Activated CD4-positive, alpha-beta T cell treated with anti-CD3 and anti-CD28 coated beads for 36 hours (primary cell): Measurements from ENCODE around the gene IL17A. TPM values are rescaled to one million over a fixed set of nuclear protein-coding genes. Genes with fewer than 3 reads are reported as not detected.

ENCODE experiments used
- ATAC-seq: fragments of 200-7000 bp; cut with Tn5 transposase; one replicate; pipeline ENCODE4 v1.10.0; 2021; ENCODE audit warnings: mild to moderate bottlenecking, moderate library complexity
- CTCF ChIA-PET: fragments of 350-600 bp; sonication (Branson Sonifier 250); formaldehyde crosslinking; loops from one replicate; lab custom pipeline; 2021; ENCODE audit warnings: antibody characterized with exemption; lab: Charles Lee
- POLR2A ChIA-PET: fragments of 350-600 bp; sonication (Branson Sonifier 250); formaldehyde crosslinking; loops from one replicate; lab custom pipeline; 2021; ENCODE audit warnings: antibody characterized with exemption, inconsistent platforms; lab: Charles Lee
- DNase-seq: peaks from one replicate; pipeline ENCODE4 v3.0.0-alpha.2; 2020
- H3K27ac Mint-ChIP-seq: one replicate; pipeline ENCODE4 v1.8.0; 2021; ENCODE audit warnings: mixed read lengths
- H3K27me3 Mint-ChIP-seq: one replicate; pipeline ENCODE4 v1.8.0; 2021; ENCODE audit warnings: mixed read lengths
- H3K36me3 Mint-ChIP-seq: one replicate; pipeline ENCODE4 v1.8.0; 2021; ENCODE audit warnings: low read depth, mixed read lengths
- H3K4me1 Mint-ChIP-seq: one replicate; pipeline ENCODE4 v1.8.0; 2021; ENCODE audit warnings: mixed read lengths
- H3K4me3 Mint-ChIP-seq: one replicate; pipeline ENCODE4 v1.8.0; 2021; ENCODE audit warnings: mild to moderate bottlenecking, moderate library complexity, mixed read lengths
- H3K9me3 Mint-ChIP-seq: one replicate; pipeline ENCODE4 v1.8.0; 2021; ENCODE audit warnings: low read depth, mixed read lengths
- intact Hi-C, 2 experiments: fragments of 100-400 bp; cut with DNase I in 1 of 2; cut with micrococcal nuclease in 1 of 2; formaldehyde crosslinking; loops; one replicate each; pipeline versions ENCODE4 v1.14.2 to v1.15.1; 2022 to 2024; cut with DNase I, micrococcal nuclease
- total RNA-seq, 2 experiments: library from RNA; stranded (reverse); gene quantifications; one replicate each; pipeline ENCODE4 v1.2.3, GENCODE V29; 2021

IL17A gene
- 10 to 100 TPM in 1 of 2 experiments, 1 to 10 TPM in 1; 9.1 to 11.9 TPM for total RNA-seq

DNA sequence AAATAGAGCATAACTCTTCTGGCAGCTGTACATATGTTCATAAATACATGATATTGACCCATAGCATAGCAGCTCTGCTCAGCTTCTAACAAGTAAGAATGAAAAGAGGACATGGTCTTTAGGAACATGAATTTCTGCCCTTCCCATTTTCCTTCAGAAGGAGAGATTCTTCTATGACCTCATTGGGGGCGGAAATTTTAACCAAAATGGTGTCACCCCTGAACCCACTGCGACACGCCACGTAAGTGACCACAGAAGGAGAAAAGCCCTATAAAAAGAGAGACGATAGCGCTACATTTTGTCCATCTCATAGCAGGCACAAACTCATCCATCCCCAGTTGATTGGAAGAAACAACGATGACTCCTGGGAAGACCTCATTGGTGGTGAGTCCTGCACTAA is at the start of gene IL17A:
Gene IL17A, plus strand, starts transcription at position 301 of the 400 bp plus-strand sequence. Its CDS starts 57 bp downstream, at position 358.
- ATAC-seq, result no peak
- POLR2A ChIA-PET, result no interaction called here
- Mint-ChIP-seq H3K9me3 (no peaks in the 10 kb centered on the region), H3K36me3 (no peaks in the 10 kb centered on the region), H3K4me3 (no peak within 1 kb of the TSS), H3K27me3 (peaks cover 41% of the 10 kb centered on the region), H3K4me1 (peaks cover 14% of the 10 kb centered on the region), H3K27ac (no peak within 1 kb of the TSS)
- no peak for DNase-seq
- intact Hi-C loops, result no loop called here
- CTCF ChIA-PET, result interaction anchor here (1.2 to 3.0 kb wide), 2 partner anchors 14 to 85 kb away, joined by 3 to 8 read pairs; no protein-coding TSS in a partner anchor

DNA sequence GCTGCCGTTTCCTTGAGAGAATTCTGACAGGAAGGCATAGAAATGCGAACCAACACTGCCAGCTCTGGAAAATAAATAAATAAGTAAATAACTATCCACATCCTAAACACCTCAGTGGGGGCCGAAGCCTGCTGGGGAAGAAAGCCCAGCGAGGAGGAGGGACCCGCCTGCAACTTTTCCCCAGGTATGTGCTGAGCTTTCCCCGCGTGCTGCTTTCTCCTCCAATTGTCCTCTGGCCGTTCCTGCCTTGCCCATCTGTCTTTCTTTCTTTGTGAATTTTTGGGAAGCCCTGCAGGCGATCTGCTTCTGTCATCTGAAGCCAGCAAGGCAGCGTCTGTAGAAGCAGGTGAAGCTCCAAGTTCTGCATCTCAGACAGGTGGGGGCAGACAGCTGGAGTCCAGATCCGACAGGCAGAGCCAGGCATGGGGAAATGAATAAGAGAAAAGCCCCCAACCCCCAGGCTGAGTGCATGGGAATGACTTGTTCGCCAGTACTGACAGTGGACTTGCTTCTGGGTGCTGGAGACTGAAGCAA is 49.2 kb upstream of the IL17A start:
- H3K36me3 Mint-ChIP-seq, result no peaks in the 10 kb centered on the region
- H3K27ac Mint-ChIP-seq, result no peak overlapping the region
- intact Hi-C loops, result no loop called here
- H3K4me1 Mint-ChIP-seq, result peaks cover 5% of the 10 kb centered on the region
- ChIA-PET POLR2A (no interaction called here), CTCF (interaction anchor here (0.6 to 1.3 kb wide), 3 partner anchors 26 to 121 kb away, joined by 3 to 4 read pairs (median 4); no protein-coding TSS in a partner anchor)
- no peak for DNase-seq
- H3K9me3 Mint-ChIP-seq, result no peaks in the 10 kb centered on the region
- H3K4me3 Mint-ChIP-seq, result no peak overlapping the region
- ATAC-seq, result no peak
- peaks cover 14% of the 10 kb centered on the region for H3K27me3 Mint-ChIP-seq

DNA sequence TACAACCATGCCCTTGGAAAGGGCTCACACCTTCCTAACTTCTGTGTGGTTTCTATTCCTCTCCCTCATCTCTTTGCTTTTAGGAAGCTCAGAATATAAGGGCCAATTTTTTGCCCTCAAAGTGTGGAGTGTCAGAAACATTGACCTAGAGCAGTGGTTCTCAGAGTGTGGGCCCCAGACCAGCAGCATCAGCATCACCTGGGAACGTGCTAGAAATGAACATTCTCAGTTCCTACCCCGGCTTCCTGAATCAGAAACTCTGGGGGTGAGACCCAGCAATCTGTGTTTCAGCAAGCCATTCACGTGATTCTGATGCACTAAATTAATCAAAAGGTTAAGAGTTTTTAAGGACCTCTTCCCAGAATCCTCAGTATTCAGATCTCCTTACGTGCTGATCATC is 47.9 kb upstream of the IL17A start:
- CTCF ChIA-PET, result no interaction called here
- intact Hi-C loops, result no loop called here

DNA sequence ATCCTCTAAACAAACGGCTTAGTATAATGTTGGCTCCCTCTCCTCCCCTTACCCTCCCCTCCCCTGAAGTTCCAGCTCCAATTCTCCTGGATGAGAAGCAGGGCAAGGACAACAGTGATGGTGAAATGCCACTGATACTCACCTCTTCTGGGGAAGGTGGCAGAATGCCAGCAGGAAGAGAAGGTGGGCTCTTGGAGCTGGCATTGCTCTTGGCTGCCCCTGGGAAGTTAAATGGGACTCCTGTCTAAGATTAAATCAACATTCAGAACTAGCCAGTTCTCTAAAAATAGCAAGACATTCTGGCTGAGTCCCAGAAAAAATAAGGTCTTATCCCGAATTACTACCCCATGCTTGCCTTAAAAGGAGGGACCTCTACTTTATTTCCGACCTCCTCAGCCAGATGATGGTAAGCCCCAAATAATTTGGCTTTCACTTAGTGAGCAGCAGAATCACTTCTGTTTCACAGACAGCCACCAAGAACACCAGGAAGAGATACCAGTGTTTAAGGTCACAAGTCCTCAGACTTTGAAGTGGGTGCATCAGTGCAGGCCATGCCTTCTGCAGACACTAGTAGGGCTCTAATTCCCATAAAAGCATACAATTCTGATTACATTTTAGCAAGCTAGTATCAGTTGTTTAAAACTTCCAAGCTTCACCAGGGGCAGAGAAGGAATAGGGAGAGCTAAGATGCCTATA is 46.0 kb upstream of the IL17A start:
- Mint-ChIP-seq H3K4me1 (peaks cover 8% of the 10 kb centered on the region), H3K27ac (no peak overlapping the region), H3K4me3 (no peak overlapping the region), H3K27me3 (peaks cover 26% of the 10 kb centered on the region), H3K9me3 (no peaks in the 10 kb centered on the region), H3K36me3 (no peaks in the 10 kb centered on the region)
- intact Hi-C loops, result no loop called here
- ChIA-PET CTCF (interaction anchor here (0.6 kb wide), 1 partner anchor 20 kb away, joined by 3 read pairs; no protein-coding TSS in a partner anchor), POLR2A (no interaction called here)
- DNase-seq (no peak), ATAC-seq (no peak)

More for the DNA sequence above, 47.9 kb upstream of the IL17A start:
- Mint-ChIP-seq H3K36me3 (no peaks in the 10 kb centered on the region), H3K4me3 (no peak overlapping the region), H3K27me3 (peaks cover 19% of the 10 kb centered on the region), H3K27ac (no peak overlapping the region), H3K9me3 (no peaks in the 10 kb centered on the region), H3K4me1 (peaks cover 5% of the 10 kb centered on the region)
- POLR2A ChIA-PET, result interaction anchor here (0.6 kb wide), 1 partner anchor 857 kb away, joined by 3 read pairs; the partner anchor contains the start of gene GSTA4
- no peak for DNase-seq
- no peak for ATAC-seq

DNA sequence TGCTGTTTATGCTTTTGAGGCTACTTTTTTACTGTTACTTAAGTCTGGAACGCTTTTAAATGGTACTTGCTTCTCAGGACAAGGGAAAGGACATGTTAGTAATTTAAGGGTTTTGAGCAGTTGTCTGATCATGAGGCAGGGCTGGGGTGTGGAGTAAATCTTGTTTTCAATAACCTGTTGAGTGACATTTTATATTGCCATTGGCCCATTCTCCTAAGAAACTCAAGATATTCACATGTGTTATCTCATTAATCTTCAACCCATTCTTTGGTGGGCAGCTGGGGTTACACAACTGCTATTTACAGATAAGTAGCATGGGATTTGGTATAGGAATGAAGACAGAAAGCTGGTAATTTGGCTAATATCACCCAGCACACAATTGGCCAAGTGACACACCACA is 44.6 kb upstream of the IL17A start:
- DNase-seq (no peak), ATAC-seq (no peak)
- no peak overlapping the region for H3K4me3 Mint-ChIP-seq
- no peaks in the 10 kb centered on the region for H3K9me3 Mint-ChIP-seq
- intact Hi-C loops, result no loop called here
- H3K27me3 Mint-ChIP-seq, result peaks cover 36% of the 10 kb centered on the region
- ChIA-PET POLR2A (no interaction called here), CTCF (no interaction called here)
- H3K4me1 Mint-ChIP-seq, result peaks cover 11% of the 10 kb centered on the region
- no peak overlapping the region for H3K27ac Mint-ChIP-seq
- H3K36me3 Mint-ChIP-seq, result no peaks in the 10 kb centered on the region

DNA sequence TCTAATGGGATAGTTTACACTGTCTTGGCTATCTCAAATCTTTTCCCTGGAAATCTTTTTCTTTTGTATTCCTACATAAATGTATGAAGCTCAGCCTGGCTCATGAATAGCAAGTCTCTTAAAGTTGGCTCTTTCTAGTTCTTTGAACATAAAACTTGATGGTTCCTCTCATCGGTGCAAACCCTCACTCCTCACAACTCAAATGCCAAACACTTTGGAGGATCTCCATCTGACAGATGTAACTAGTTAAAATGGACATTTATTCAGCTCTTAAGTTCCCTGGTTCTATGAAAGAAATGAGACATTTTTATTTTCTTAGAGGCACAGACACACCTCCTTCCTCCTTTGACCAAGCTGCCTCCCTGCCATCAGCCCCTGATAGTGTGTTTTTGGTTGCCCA is 43.6 kb upstream of the IL17A start:
- no peak overlapping the region for H3K27ac Mint-ChIP-seq
- peaks cover 11% of the 10 kb centered on the region for H3K4me1 Mint-ChIP-seq
- DNase-seq (no peak), ATAC-seq (no peak)
- no peaks in the 10 kb centered on the region for H3K9me3 Mint-ChIP-seq
- intact Hi-C loops, result no loop called here
- CTCF ChIA-PET, result interaction anchor here (0.6 kb wide), 1 partner anchor 20 kb away, joined by 3 read pairs; no protein-coding TSS in a partner anchor
- no peak overlapping the region for H3K4me3 Mint-ChIP-seq
- no peaks in the 10 kb centered on the region for H3K36me3 Mint-ChIP-seq
- POLR2A ChIA-PET, result no interaction called here
- H3K27me3 Mint-ChIP-seq, result peaks cover 36% of the 10 kb centered on the region

DNA sequence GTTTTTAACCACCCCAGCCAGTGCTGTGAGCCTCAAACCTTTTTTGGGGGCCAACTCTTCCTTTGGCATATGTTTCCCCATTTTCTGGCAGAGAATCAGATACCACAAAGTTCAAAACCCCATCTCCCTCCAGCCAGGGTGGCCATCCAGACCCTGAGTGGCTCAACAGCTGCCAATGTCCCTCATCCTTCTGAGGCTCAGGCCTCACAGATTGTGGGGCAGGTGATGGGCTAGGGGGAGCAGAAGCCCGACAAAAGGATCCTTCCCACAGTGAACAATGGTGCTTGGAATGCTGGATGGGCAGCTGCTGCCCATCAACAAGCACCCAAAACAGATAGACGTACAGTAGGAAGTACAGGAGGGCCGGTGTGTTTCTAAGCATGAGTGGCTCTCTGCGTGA is 42.6 kb upstream of the IL17A start:
- ChIA-PET POLR2A (no interaction called here), CTCF (interaction anchor here (0.6 kb wide), 1 partner anchor 21 kb away, joined by 3 read pairs; no protein-coding TSS in a partner anchor)
- Mint-ChIP-seq H3K27me3 (peaks cover 36% of the 10 kb centered on the region), H3K27ac (no peak overlapping the region), H3K36me3 (no peaks in the 10 kb centered on the region), H3K4me3 (no peak overlapping the region), H3K9me3 (no peaks in the 10 kb centered on the region), H3K4me1 (peaks cover 11% of the 10 kb centered on the region)
- DNase-seq (no peak), ATAC-seq (no peak)
- intact Hi-C loops, result no loop called here

DNA sequence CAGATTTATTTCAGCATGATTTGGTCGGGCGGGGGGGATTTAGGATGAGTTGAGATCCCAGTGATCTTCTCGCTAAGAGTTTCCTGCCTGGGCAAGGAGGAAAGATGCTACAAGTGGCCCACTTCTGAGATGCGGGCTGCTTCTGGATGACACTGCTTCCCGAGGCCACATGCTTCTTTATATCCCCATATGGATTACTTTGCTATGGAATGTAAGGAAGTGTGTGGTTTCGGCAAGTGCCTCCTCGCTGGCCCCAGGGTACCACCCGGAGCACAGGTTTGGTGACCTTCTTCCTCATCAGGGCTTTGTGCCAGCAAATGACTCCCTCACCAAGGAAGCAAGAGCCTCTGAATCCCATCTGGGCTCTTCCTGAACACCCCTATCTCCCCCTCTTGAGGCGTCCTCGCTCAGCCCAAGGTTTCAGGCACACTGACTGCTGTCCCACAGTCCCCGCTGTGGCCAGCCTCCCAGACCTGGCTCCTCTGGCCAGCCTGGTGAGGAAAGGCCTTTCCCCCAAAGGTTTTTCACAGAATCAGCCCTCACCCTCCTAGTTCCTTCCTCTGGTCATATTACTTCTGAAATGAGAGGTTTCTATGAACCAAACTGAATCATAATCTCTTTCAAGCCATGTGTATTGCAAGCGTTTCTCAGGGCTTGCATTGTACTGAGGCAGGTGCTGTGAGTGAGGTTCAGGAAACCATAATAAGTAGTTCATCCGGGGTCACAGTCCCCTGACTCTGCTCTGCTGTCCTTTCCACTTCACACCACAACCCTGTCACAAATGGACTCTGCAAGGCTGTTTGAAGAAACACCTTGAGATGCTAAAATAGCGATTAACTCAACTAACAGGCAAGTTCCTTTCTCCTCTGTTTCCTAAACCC is 41.7 kb upstream of the IL17A start:
- Mint-ChIP-seq H3K27me3 (peaks cover 36% of the 10 kb centered on the region), H3K4me1 (peaks cover 11% of the 10 kb centered on the region), H3K9me3 (no peaks in the 10 kb centered on the region), H3K27ac (peak overlapping the region; percentile 17), H3K4me3 (no peak overlapping the region), H3K36me3 (no peaks in the 10 kb centered on the region)
- ATAC-seq, result peak; percentile 82
- POLR2A ChIA-PET, result no interaction called here
- intact Hi-C loops, result no loop called here
- CTCF ChIA-PET, result interaction anchor here (0.7 kb wide), 1 partner anchor 81 kb away, joined by 3 read pairs; no protein-coding TSS in a partner anchor
- no peak for DNase-seq

DNA sequence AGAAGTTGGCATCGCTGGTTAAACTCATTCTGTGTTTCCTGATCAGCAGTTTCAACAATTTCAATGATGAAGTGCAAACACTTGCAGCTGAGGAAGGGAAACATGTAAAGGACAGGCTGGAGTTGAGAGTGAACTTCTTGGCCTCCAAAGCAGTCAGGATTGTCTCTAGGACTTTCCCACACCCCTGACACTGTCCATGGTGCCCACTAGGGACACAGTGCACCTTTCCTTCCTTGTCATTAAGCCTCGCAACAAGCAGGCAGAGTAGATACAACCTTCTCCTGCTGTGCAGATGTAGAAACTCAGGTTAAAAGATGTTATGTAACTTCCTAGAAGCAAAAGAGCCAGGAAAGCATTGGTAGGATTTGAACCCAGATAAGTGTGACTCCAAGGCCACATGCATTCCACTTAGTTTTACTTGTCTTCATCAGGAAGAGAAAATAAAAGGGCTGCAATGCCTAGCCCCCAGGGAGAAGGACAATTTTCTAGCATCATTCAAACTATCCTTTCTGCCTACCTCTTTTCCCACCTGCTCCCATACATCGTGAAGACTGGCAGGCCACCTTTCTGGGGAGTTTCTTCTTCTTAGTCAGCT is 39.2 kb upstream of the IL17A start:
- Mint-ChIP-seq H3K27me3 (peaks cover 35% of the 10 kb centered on the region), H3K4me3 (no peak overlapping the region), H3K27ac (no peak overlapping the region), H3K9me3 (no peaks in the 10 kb centered on the region), H3K36me3 (no peaks in the 10 kb centered on the region), H3K4me1 (peaks cover 11% of the 10 kb centered on the region)
- DNase-seq (no peak), ATAC-seq (no peak)
- intact Hi-C loops, result no loop called here
- POLR2A ChIA-PET, result no interaction called here
- CTCF ChIA-PET, result interaction anchor here (1.0 kb wide), 1 partner anchor 159 kb away, joined by 3 read pairs; no protein-coding TSS in a partner anchor

DNA sequence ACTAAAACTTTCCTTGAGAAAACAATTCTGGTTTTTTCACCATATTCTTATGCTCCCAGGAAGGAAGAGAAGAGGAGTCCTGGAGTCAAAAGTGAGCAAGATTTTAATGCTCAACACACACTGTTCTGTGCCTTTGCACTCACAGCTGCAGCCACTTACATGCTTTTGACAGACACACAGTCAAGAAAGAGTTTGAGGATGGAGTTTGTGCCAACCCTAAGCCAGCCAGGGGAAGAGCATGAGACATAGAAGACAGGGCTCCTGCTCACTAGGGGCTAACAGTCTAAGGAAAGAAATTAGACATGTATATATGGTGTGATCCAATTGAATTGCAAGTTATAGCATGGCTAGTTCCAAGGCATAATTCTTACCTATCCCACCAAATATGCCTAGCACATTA is 37.1 kb upstream of the IL17A start:
- H3K27me3 Mint-ChIP-seq, result peaks cover 24% of the 10 kb centered on the region
- no peak for ATAC-seq
- CTCF ChIA-PET, result no interaction called here

DNA sequence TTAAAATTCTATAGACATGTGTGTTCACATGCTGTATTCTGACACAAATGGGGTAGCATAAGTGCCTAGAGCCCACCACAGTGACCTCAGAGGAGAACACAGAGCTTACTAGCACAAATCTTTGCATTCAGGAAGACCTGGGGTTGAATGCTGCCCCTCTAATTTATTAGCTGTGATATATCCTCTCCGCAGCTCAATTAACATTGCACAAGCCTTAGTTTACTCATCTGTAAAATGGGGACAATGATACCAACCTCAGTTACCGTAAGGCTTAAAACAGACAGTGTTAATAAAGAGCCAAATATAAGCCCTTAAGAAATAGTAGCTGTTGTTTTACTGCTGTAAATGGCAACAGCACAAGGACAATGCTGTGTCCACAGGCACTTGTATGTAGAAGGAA is 36.2 kb upstream of the IL17A start:
- Mint-ChIP-seq H3K4me3 (no peak overlapping the region), H3K27ac (no peak overlapping the region), H3K36me3 (no peaks in the 10 kb centered on the region), H3K4me1 (peaks cover 5% of the 10 kb centered on the region), H3K27me3 (peaks cover 21% of the 10 kb centered on the region), H3K9me3 (no peaks in the 10 kb centered on the region)
- ChIA-PET CTCF (no interaction called here), POLR2A (no interaction called here)
- DNase-seq, result no peak
- no peak for ATAC-seq
- intact Hi-C loops, result no loop called here

More for the DNA sequence above, 37.1 kb upstream of the IL17A start:
- Mint-ChIP-seq H3K9me3 (no peaks in the 10 kb centered on the region), H3K4me1 (peaks cover 11% of the 10 kb centered on the region), H3K36me3 (no peaks in the 10 kb centered on the region), H3K27ac (no peak overlapping the region), H3K4me3 (no peak overlapping the region)
- DNase-seq, result no peak
- intact Hi-C loops, result no loop called here
- POLR2A ChIA-PET, result no interaction called here
